ENCODE measurements around the gene IL1B.

Gene IL1B

GRCh38 chr2:112828251-112828691, 8.3 kb downstream of the IL1B start:
- no peak for DNase-seq

GRCh38 chr2:112827604-112828185, 8.9 kb downstream of the IL1B start:
- no peak for DNase-seq

- no peak for DNase-seq
Observed at GRCh38 chr2:112827009-112827408, 9.6 kb downstream of the IL1B start.

- no peak for DNase-seq
Observed at GRCh38 chr2:112825706-112826105, 10.9 kb downstream of the IL1B start.

GRCh38 chr2:112824694-112825085, 11.9 kb downstream of the IL1B start:
- no peak for DNase-seq

- DNase-seq = no peak
Observed at GRCh38 chr2:112821682-112822081, 14.9 kb downstream of the IL1B start.

- DNase-seq = no peak
Observed at GRCh38 chr2:112821142-112821541, 15.4 kb downstream of the IL1B start.

GRCh38 chr2:112820343-112820742, 16.2 kb downstream of the IL1B start:
- no peak for DNase-seq

GRCh38 chr2:112819081-112819480, 17.5 kb downstream of the IL1B start:
- no peak for DNase-seq

- DNase-seq = no peak
Observed at GRCh38 chr2:112818094-112818902, 18.3 kb downstream of the IL1B start.

GRCh38 chr2:112817082-112817689, 19.4 kb downstream of the IL1B start:
- DNase-seq = no peak

- DNase-seq = no peak
Observed at GRCh38 chr2:112814278-112814677, 22.3 kb downstream of the IL1B start.

- DNase-seq = no peak
Observed at GRCh38 chr2:112813280-112813966, 23.2 kb downstream of the IL1B start.

GRCh38 chr2:112812318-112813267, 24.0 kb downstream of the IL1B start:
- DNase-seq = no peak

- no peak for DNase-seq
Observed at GRCh38 chr2:112811841-112812306, 24.7 kb downstream of the IL1B start.

GRCh38 chr2:112811276-112811831, 25.2 kb downstream of the IL1B start:
- DNase-seq = no peak

GRCh38 chr2:112809112-112809511, 27.5 kb downstream of the IL1B start:
- no peak for DNase-seq

GRCh38 chr2:112807233-112807807, 29.3 kb downstream of the IL1B start:
- no peak for DNase-seq

- no peak for DNase-seq
Observed at GRCh38 chr2:112805542-112805941, 31.0 kb downstream of the IL1B start.

- DNase-seq = no peak
Observed at GRCh38 chr2:112803691-112804521, 32.7 kb downstream of the IL1B start.

Data from SIG-M5 (cell line).